ENCODE data around the gene SELP.
"Not testable (repeated sequence)": the region's sequence is repeated elsewhere in the genome, so short reads cannot be mapped to it uniquely, and the experiment has no call there.

The SELP gene

DNA sequence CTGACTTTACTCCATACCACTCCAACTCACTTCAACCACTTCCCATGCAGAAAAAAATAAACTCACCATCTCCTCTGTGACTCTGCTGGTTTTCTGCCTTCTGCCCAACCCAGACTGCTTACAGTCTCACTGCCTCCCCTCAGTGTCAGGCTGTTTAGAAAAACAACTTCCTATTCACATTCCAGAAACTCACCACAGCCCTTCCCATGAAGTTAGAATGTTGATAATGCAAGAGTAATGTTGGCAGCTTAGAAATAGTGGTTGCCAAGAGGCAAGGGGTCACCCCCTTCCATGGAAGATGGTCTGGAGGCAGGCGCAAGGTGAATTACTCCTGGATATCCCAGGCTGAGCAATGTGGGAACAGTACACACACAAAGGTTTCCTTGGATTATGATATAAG lies at the start of gene SELP:
TSS of gene SELP (minus strand) at position 119 of the 400 bp plus-strand sequence. CDS start at position 69, 50 bp downstream.
- no peak for DNase-seq (ENCODE audit: low read depth)

DNA sequence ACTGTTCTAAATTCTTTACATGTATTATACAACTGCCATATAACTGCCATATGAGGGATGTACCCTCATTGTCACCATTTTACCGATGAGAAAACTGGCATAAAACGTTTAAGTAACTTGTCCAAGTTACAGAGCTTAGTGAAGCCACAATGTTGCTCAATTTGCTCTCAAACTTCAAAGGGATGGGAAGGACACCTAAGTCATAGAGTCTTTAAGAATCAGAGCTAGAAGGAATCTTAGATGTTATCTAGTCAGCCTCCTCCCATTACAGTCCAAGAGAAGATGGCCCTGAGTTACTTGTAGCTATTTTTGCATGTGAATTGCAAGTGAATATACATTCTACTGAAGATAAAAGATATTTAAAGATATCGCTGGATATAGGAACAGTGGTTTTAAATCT lies 49.8 kb upstream of the SELP start:
- DNase-seq (ENCODE audit: low read depth), result no peak

DNA sequence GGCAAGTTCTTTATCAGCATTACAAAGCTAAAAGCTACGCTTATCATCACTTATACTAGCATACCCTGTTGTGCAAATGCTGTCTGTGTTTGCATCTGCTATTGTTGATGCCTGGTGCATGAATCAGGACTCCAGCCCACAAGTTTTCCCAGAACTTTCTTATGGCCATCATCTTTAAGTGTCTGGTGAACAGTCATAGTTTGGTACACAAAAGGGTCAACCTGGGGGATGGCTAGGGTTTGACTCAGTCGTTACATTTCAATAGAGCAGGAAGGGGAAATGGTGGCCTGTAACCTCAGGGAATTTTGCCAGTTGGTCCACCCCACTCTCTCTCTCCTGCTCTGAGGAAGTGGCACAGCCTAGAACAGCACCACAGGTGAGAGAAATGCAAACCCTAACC lies 46.1 kb upstream of the SELP start:
- no peak for DNase-seq (ENCODE audit: low read depth)

DNA sequence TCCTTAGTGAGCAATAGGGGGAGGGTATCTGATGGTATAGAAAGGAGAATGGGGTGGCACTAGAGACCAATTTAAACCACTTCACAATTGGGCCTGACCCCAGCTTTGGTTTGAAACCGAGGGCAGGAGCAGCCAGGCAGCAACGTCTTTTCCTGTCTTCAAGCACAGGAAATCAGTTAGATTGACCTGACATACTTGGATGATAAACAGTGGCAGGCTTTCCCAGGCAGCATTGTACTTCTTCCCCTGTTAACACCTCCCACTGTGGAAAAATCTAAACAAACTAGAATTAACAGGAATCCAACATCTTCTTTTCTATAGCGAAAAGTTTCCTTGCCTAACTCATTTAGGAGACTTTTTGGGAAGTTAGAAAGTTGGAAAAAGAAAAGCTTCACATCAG lies 40.9 kb upstream of the SELP start:
- no peak for DNase-seq (ENCODE audit: low read depth)

DNA sequence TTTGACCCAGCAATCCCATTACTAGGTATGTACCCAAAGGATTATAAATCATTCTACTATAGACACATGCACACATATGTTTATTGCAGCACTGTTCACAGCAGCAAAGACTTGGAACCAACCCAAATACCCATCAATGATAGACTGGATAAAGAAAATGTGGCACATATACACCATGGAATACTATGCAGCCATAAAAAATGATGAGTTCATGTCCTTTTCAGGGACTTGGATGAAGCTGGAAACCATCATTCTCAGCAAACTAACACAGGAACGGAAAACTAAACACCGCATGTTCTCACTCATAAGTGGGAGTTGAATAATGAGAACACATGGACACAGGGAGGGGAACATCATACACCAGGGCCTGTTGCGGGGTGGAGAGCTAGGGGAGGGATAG lies 40.3 kb upstream of the SELP start:
- DNase-seq (ENCODE audit: low read depth), result not testable (repeated sequence)

DNA sequence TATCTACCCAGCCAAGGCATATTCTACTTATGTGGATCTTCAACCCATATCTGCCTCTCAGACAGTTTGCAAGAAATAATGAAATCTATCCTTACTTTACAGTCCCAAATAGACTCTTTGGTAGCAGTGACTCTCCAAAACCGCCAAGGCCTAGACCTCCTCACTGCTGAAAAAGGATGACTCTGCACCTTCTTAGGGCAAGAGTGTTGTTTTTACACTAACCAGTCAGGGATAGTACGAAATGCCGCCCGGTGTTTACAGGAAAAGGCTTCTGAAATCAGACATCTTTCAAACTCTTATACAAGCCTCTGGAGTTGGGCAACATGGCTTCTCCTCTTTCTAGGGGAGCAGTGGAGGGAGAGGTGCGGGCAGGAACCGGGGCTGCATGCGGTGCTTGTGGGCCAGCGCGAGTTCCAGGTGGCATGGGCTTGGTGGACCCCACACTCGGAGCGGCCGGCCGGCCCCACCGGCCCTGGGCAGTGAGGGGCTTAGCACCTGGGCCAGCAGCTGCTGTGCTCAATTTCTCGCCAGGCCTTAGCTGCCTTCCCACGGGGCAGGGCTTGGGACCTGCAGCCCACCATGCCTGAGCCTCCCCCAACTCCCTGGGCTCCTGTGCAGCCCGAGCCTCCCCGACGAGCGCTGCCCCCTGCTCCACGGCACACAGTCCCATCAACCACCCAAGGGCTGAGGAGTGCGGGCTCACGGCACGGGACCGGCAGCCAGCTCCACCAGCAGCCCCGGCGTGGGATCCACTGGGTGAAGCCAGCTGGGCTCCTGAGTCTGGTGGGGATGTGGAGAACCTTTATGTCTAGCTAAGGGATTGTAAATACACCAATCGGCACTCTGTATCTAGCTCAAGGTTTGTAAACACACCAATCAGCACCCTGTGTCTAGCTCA lies 38.0 kb upstream of the SELP start:
- DNase-seq (ENCODE audit: low read depth), result not testable (repeated sequence)

DNA sequence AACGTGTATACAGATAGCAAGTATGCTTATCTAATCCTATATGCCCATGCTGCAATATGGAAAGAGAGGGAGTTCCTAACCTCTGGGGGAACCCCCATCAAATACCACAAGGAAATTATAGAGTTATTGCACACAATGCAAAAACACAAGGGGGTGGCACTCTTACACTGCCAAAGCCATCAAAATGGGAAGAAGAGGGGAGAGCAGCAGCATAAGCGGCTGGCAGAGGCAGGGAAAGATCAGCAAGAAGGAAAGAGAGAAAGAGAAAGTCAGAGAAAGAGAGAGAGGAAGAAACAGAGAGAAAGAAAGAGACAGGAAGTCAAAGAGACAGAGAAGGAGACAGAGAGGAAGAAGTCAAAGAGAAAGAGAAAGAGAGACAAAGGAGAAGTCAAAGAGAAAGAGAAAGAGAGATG lies 37.3 kb upstream of the SELP start:
- not testable (repeated sequence) for DNase-seq (ENCODE audit: low read depth)

DNA sequence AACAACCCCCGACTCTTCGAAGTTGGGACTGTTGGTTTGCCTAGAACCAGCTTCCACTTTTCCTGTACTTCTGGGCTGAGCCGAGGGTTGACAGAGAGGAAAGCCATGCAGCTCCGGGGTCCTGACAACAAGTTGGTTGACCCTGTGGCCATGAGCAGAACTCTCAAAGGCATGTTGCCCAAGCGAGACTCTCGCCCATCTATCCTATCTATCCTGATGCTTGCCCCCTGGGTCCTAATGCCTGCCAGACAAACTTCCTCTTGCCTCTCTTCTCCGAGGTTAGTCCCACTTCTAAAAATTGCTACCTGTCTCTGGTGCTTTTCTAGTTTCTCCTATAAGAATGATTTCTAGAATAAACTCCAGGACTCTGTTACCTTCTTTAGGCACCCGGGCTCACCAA lies 32.8 kb upstream of the SELP start:
- not testable (repeated sequence) for DNase-seq (ENCODE audit: low read depth)

DNA sequence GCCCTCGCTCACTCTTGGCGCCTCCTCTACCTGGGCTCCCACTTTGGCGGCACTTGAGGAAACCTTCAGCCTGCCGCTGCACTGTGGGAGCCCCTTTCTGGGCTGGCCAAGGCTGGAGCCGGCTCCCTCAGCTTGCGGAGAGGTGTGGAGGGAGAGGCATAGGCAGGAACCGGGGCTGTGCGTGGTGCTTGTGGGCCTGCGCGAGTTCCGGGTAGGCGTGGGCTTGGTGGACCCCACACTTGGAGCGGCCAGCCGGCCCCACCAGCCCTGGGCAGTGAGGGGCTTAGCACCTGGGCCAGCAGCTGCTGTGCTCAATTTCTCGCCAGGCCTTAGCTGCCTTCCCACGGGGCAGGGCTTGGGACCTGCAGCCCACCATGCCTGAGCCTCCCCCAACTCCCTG lies 31.1 kb upstream of the SELP start:
- DNase-seq (ENCODE audit: low read depth), result not testable (repeated sequence)

DNA sequence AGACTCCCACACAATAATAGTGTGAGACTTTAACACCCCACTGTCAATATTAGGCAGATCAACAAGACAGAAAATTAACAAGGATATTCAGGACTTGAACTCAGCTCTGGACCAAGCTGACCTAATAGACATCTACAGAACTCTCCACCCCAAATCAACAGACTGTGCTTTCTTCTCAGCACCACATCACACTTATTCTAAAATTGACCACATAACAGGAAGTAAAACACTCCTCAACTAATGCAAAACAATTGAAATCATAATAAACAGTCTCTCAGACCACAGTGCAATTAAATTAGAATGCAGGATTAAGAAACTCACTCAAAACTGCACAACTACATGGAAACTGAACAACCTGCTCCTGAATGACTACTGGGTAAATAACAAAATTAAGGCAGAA lies 28.9 kb upstream of the SELP start:
- DNase-seq (ENCODE audit: low read depth), result not testable (repeated sequence)

DNA sequence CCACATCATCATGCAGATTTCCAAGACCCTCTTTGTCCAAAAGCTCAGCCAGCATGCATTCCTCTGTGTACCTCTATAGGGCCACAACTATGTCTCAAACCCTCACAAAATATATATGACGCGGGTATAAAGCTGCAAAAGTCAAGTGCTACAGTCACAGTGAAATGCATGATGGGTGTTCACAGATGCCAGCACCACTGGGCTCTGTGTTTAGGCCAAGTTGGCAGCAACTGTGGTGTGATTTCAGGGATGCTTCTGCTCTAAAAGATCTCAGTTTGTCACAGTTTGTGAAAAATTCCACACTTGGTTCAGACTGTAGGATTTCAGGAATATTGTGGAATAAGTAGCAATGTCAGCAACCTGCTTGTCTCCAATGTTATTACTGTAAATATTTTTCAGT lies 23.9 kb upstream of the SELP start:
- no peak for DNase-seq (ENCODE audit: low read depth)

DNA sequence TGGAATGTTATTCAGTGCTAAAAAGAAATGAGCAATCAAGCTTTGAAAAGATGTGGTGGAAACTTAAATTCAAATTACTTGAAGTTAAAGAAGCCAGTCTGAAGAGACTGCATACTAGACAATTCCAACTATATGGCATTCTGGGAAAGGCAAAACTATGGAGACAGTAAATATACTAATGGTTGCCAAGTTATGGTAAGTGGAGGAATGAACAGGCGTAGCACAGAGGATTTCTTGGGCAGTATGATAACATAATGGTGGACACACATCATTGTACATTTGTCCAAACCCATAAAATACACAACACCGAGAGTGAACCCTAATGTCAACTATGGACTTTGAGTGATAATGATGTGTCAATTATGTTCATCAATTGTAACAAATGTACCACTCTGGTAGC lies 21.1 kb upstream of the SELP start:
- no peak for DNase-seq (ENCODE audit: low read depth)

DNA sequence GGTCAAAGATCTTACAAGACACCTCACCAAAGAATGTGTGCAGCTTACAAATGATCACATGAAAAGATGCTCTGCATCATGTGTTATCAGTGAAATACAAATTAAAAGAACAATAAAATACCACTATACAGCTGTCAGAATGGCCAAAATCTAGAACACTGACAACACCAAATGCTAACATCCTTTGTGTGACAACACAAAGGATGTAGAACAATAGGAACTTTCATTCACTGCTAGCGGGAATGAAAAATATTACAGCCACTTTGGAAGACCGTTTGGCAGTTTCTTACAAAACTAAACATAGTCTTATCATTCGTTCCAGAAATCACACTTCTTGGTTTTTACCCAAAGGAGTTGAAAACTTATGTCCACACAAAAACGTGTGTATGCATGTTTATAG lies 20.6 kb upstream of the SELP start:
- DNase-seq (ENCODE audit: low read depth), result no peak

DNA sequence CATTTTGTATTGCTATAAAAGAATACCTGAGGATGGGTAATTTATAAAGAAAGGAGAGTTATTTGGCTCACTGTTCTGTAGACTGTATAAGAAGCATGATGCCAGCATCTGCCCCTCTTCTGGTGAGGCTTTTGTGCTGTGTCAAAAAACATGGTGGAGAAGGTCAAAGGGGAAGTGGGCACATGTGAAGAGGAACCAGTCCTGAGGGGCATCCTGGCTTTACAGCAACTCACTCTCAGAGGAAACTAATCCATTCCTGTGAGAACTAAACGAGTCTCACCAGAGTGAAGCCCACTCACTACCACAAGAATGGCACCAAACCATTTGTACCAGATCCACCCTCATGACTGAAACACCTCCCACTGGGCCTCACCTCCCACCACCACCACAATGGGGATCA lies 18.8 kb upstream of the SELP start:
- DNase-seq (ENCODE audit: low read depth), result no peak

DNA sequence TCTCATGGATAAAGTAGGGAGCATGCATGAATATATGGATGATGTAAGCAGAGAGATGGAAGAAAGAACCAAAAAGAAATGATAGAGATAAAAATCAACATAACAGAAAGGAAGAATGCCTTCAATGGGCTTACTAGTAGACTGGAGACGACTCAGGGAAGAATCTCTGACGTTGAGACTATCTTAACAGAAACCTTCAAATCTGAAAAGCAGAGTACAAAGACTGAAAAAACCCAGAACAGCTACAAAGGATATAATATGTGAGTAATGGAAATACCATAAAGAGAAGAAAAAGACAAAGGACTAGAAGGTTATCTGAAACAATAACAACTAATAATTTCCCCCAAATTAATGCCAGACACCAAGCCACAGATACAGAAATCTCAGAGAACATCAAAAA lies 18.3 kb upstream of the SELP start:
- DNase-seq (ENCODE audit: low read depth), result no peak

DNA sequence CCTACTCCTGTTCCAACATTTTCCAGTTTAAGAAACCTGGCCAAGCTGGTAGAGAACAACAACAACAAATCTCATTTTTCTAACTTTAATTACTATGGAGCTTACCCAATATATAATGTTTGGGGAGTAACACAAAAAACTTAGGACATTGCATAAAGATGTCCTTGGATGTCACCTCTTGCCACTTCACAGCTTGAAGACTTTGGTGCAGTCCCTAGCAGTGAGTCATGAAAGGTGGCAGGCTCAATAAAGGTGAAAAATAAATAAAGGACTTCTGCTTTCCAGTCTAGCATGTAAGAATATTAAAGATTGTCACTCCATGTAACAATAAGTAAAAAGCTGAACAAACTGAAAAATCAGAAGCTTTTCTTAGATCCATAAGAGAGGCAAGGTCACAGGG lies 17.6 kb upstream of the SELP start:
- DNase-seq (ENCODE audit: low read depth), result no peak

DNA sequence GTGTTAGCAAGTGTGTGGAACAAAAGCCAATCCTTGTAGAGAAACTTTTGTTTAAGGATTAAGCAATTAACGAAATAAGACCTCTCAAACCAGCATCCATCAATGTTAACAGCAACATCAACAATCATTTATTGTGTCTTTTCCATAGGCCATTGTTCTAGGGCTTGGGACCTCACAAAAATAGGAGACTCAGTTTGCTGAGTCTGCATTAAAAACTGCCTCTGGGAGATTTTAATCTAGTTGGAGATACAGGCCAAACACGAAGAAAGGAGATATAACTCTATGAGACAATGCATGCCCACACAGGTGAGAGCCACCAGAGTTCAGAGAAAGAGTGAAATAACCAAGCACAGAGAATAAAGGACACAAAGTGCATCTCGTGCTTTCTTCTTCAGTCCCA lies 14.4 kb upstream of the SELP start:
- no peak for DNase-seq (ENCODE audit: low read depth)

DNA sequence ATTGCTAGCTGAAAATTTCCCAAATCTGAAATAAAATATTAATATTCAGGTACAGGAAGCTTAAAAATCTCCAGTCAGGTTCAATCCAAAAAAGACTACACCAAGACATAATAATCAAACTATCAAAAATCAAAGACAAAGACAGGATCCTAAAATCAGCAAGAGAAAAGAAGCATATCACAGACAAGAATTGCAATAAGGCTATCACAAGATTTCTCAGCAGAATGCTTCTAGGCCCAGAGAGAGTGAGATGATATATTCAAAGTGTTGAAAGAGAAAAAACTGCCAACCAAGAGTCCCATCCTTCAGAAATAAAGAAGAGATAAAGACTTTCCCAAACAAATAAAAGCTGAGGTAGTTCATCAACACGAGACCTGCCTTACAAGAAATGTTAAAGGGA lies 5.0 kb upstream of the SELP start:
- no peak for DNase-seq (ENCODE audit: low read depth)

DNA sequence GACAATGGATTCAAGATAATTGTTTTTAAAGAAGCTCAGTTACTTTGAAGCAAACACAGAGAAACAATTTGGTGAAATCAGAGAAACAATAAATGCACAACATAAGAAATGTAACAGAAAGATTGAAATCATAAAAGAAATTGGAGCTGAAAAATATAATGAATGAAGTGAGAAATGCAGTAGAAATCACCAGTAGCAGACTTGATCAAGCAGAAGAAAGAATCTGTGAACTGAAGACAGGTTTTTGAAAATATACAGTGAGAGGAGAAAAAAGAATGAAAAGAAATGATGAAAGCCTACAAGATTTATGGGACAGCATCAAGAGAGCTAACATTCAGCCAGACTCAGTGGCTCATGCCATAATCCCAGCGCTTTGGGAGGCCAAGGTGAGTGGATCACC lies 4.2 kb upstream of the SELP start:
- no peak for DNase-seq (ENCODE audit: low read depth)

DNA sequence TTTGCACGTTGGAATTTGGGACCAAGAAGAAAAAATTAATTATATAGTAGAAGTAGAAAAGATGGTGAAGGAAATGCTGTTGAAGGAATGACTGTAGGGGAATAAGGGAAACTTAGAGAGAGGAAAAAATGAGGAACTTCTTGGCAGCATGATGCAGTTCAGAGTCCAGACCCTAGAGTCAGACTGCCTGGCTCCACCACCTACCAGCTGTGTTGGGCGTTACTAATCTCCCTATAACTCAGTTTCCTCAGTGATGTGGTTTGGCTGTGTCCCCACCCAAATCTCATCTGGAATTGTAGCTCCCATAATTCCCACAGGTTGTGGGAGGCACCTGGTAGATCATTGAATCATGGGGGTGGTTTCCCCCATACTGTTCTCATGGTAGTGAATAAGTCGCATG lies 1.3 kb upstream of the SELP start:
- DNase-seq (ENCODE audit: low read depth), result no peak

DNA sequence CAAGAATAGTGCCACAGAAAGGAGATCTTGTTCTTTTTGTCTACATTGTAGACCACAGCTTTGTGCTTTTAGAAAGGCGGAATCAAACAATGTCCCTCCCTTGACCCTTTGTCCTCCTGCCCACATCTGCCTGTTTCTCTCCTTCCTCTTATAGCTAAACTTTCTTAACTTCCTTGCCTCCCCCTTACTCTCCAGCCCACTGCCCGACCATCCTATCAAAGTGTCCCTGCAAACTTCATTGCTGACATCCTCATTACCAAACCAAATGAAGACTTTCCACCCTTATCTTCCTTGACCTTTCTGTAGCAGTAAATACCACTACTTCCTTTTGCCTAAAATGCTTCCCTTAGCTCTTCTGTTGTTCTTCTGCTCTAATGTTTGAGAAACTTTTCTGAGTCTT lies 5.0 kb downstream of the SELP start:
- no peak for DNase-seq (ENCODE audit: low read depth)

DNA sequence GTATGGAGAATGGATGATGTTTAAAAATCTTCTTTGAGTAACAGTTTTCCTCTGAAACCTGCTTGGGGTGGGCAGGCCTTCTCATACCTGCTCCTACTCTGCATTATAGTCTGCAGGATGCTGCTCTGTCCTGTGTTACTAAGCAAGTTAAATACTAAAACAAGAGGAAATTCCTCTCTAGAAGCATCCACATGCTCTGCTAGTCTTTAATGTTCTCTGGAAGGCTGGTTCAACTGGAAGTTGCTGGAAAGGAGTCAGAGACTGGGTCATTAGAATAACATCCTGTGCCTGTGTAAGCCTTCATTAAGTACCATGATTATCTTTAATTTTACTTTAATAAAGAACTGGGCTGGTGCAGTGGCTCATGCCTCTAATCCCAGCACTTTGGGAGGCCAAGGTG lies 5.8 kb downstream of the SELP start:
- DNase-seq (ENCODE audit: low read depth), result no peak

DNA sequence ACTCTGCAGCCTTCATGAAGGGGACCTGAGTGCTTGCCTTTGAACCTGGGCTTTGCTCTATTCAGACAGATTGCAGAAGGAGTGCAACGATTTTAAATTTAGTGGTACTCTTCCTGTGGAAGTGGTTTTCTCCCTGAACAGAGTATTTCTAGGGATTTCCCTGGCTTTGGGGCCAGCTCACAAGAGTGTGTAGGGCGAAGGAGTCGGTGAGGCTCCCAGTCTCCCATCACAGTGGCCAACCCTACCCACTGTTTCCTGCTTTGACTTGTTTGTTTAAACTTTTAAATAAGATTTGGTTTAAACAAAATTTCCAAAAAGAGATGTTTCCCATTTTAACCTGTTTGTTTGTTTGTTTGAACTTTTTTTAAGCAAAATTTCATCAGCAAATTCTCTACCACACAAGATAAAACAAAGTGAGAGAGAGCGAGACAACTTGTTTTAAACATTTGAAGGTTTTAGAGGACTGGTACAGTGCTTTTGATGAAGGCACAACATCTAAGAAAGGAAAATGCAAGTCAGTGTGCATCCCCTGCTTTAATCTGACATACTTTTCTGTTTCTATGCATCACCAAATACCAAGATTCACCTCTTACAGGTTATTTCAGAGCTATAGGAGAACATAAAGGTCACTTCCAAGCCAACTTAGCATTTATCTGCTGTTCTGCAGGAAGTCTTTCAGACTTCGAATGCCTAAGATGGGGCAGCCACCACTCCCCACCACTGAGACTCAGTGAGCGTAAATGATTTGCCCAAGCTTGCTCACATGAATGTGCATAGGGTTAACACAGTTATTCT lies 6.6 kb downstream of the SELP start:
- no peak for DNase-seq (ENCODE audit: low read depth)
